HG03095 (cell line): ENCODE measurements around the gene COBL.

Source experiments
- ATAC-seq: cut with Tn5 transposase; IDR thresholded peaks from one replicate; pipeline ENCODE4 v1.9.1; 2021; ENCODE audit warnings: moderate library complexity; ENCODE audit not compliant: unreplicated experiment

The COBL gene

DNA sequence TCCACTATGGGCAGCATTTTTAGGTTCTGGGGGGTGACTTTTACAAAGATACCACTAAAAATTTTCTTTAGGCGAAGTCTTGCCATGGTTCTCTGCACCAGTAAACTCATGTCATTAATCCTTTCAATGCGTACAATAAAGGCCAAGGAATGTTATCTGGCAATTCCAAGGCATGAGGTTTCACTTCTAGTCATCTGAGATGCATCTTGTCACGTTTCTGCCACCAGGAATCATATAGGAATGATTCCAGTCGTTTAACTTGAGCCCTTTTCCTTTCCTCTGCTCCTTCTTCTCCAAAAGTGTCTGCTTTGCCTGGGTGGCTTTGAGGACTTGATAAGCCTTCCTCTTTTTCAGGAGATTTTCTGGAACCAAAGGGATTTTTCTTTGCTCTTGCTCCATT lies 56.8 kb downstream of the COBL start:
- ATAC-seq: no peak

DNA sequence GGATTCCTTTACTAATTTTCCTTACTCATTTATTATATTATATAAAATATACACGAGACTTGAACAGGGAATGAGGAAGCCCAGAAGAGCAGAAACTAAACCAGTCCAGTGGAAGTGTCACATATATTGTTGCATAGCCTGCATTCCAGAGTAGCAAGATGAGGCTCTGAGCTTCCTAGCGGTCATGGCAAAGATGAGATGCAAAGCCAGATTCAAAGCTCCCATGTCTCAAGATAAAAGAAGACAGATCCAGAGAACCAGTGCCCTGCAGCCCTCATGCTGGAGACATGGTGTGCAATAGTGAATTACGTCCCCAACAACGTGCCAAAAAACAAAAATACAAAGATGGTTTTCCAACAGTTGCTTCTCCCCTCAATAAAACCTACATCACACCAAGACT lies 59.7 kb downstream of the COBL start:
- ATAC-seq: no peak

DNA sequence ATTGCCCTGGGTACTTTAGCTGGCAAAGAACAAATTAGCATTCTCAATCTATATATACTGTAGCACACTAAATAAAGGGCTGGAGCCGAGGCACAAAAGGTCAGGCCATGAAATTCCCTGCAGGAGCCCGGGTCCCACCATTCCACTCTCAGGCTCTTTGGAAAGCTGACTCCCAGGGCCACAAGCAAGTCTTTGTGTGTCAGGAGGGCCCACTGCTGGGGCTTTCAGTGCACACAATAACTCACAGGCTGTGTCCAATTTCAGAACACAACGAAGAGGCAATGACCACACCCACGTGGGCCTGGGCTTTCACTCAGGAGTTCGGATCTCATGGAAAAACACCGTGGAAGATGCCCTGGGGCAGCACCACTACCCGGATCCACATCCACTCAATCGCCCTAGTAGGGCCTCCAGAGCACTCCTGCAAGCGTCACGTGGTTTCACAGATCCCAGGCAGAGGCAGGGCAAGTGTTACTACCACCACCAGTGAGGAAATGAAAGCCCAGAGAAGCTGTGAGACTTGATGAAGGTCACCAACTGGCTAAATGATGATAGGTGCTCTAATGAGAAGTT lies 60.3 kb downstream of the COBL start:
- no peak for ATAC-seq

DNA sequence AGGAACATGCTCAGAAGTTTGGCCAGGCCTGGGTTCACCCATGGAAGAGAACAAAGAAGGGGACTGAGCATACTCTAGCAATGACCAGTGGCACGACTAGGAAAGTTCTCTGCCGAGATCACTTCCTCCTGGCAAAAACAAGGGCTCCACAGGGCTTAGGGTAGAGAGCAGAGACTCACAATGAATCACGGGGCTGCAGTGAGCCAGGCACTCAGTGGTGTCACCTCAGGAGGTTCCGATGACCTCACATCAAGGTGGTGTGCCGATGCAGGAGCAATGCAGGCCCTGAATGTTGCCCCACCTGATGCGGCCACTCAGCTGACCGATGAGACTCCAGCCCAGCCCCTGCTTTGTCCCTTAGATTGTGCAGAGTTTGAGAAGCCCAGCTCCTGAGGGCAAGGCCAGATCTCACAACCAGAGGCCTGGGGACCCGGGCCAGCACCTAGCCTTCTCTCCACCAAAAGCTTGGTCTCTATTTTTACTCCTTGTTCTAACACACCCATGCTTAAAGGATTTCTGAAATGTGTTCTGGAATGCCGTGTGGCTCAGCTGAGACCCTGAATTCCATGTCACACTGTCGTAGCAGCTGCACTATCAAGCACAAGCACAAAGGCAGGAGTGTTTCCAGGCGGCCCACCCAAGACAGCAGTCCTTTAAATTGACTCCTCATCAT lies 60.9 kb downstream of the COBL start:
- ATAC-seq: no peak

DNA sequence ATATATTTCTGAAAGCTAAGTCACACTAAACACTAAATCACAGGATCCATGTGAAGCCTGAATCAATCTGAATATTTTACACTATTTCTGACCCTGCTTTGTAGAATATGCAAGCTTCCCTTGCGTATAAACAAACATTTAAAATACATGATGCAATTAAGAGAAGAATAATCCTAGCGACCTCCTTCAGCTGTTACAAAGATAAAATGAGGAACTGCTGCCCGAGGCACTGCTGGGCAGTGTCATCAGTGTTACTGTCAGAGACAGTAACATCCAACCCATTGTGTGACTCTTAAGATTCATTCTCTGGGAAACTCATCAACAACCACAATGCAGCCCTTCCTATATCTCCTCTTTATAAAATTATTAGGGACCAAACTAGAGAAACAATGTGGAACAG lies 61.6 kb downstream of the COBL start:
- ATAC-seq: no peak

DNA sequence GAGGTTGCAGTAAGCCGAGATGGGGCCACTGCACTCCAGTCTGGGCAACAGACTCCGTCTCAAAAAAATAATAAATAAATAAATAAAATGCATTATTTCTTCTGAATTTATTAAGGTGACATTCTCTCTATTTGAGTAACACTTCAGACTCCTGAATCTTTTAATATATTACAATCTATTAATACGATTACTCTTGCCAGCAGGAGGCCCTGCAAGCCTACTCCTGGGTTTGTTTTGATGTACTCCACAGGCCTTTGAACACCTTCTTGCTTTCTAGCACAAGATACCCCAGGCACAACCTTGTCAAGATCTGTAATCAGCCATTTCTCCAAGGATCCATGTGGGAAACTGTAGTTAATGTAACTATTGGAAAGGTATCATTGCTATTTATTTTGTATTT lies 63.5 kb downstream of the COBL start:
- no peak for ATAC-seq

DNA sequence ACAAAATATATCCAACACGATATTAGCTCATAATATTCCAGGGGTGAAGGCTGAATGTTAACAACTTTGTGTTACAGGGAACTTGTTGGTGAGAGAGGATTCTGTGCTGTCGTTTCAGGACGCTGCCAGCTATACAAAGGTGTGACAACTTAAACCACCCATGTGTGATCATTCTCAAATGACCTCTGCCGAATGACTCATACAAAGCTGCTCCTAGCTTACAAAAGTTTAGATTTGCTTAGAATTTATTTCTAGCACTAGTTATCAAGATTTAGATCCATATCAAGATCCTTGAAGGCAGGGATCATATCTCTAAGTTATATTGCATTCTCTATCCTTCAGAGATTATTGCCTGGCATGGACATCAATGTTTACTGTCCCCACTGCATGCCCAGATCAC lies 65.3 kb downstream of the COBL start:
- no peak for ATAC-seq

DNA sequence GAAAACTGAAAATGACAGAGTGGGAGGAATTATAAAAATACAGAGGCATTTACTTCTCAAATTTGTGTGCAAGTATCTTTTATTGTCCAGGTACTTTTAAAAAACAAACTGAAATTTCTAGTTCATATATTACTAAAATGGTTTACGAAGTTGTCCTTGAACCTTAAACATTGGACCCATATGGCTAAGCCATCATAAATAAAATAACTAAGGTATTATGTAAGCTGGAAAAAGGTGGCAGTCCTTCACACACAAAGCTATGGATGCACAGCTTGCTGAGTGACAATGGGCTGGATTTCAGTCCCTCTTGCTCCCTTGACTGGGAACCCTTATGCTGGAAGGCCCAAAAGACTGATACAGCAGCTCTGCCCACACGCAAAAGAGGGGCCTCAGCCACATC lies 66.1 kb downstream of the COBL start:
- no peak for ATAC-seq

DNA sequence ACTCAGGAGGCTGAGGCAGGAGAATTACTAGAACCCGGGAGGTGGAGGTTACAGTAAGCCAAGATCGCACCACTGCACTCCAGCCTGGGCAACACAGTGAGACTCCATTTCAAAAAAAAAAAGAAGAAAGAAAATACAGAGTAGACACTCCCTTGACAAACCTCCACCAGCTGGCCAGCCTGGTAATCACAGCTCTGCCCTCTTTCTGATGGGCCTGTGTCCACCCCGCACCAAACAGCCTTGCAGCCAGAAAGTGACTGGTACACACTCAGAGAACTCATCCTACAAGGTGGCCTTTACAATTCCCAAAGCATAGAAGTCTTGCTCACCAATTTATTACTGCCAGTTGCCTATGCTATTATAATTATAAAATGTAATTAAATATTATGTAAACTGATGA lies 66.6 kb downstream of the COBL start:
- ATAC-seq: no peak

DNA sequence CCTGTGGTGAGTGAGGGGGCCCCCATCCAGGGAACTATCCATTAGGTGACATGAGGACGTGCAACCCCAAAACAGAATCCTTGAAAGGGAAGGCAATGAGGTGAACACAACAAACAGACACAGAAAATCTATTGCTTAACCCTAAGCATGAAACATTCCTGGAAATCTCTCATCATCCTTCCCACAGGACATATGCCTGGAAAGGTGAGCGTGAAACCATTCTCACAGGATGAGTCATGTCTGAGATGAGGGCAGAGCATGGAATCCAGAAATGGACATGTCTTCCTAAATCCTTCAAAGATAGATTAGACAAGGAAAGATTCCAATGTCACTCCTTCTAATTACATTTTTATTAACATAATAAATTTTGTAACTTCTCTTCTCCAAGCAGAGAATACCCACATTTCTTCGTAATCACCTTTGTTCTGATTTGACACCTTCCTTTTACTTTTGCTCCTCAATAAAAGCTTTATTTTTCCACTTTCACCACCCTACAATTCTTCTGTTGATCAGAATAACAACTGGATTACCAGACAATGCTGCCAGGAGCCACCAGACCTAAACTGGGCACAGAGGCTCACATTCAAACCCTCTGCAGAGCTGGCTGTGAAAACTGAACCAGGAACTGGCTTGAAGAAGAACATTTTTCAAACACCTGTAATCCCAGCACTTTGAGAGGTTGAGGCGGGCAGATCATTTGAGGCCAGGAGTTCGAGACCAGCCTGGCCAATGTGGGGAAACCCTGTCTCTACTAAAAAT lies 67.2 kb downstream of the COBL start:
- no peak for ATAC-seq

DNA sequence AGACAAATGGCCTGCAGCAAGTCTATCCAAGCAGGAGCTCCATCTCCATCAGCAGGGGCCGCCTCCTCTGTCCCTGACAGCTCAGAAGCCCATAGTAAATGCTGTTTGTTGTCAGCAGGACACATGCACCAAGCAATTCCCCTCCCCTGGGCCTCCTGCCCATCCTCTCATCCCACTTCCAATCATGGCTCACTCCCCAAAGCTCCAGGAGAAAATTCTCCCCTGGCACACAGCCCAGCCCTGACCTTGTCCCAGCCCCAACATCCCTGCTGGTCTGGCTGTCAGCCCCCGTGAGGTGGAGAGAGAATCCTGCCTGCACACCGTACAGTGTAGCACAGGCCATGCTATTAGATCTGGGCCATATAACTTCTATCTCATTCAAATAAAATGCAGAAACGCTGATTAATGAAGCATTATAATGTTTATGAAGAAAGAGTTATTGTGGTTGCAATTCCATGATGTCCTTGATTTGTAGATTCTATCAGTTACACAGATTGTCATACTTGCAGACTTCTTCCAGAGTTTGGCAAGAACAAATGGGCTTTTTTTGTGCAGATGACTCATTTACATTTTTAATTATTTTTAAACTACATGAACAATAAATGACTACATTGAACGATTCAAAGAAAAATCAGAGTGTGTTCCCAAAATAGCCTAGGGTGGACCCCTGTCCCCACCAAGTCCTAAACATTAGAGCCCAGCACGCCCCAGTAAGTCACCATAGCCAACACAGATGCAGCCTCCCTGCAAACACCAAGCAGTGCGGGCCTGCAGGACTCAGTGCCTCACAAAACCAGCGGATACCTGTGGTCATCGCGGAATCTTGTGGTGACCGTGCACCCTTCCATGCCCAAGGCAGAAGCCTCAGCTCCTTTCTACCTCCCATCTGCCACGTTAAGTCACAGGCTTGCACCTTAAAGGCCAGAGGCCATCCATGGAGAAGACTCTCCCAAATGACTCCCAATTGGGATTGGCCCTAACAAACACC lies 70.1 kb downstream of the COBL start:
- no peak for ATAC-seq

DNA sequence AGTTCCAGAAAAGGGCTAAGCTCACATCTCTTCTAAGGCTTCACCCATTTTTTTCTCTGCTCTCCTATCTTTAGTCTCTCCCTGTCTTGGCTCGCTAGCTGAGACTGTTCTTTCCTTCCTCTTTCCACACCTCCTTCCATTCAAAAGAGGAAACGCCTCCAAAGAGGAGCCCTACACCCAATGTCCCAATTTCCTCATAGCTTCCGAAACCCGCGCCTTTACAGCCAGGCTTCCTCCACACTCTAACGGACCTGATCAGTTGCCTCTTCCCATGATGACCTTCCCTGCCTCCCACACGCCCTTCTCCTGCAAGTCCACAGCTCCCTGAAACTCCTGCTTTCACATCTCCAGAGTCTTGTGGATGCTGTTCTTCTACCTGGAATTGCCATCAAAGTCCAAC lies 71.7 kb downstream of the COBL start:
- no peak for ATAC-seq

DNA sequence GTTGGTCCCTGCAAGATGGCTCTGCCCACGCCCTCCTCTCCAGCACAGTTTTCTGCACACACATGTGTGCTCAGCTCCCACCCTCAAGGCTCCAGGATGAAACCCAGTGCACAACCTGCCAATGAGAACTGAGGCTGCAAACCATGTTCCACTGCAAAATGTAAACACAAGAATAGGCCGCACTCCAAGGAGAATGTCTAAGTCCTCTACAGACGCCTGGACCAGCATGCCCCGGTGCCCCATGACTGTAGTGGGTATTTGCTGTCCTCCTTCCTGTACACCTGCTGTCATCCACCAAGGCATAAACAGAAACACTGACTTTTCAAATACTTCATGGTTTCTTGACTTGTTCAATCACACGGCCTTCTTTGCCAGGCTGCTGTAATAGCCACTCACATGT lies 72.6 kb downstream of the COBL start:
- no peak for ATAC-seq

DNA sequence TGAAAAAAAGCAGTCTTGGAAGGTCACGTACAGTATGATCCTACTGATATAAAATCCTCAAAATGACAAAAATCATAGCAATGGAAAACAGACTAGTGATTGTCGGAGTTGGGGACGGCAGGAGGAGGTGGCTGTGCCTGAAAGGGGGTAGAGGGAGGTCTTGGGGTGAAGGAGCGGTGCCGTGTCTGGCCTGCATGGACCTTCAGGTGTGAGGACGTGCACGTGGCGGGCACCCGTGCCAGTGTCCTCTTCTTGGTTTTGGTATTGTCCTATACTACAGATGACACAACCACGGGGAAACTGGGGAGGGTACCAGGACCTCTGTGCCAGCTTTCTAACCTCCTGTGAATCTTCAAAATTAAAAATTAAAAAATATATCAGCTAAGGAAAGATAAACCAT lies 73.0 kb downstream of the COBL start:
- no peak for ATAC-seq

DNA sequence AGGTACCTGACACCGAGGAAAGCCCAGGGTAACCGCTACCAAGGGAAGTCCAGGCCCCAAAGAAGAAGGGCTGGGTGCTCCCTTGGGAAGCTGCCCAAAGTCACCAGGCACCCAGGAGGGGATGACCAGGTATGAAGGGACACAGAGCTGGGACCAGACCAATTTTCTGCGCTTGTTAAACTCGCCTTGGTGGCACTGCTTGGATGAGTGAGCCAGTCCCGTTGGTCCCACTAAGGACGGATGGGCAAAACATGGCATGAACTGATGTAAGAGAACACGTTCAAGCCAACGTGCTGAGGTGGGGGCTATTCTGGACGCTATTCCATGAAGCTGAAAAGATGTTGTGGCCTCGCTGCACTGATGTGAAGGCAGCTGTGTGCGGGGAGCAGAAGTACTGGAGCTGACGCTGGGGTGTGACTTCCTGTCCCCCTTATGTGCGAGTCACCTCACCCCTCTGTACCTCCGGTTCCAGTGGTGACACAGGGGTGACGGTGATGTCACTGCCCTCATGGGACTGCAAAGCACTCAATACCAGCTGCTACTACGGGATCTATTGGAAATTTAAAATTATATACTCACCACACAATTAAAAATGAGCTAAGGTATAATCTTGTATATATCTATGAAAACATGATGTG lies 73.6 kb downstream of the COBL start:
- ATAC-seq: no peak

DNA sequence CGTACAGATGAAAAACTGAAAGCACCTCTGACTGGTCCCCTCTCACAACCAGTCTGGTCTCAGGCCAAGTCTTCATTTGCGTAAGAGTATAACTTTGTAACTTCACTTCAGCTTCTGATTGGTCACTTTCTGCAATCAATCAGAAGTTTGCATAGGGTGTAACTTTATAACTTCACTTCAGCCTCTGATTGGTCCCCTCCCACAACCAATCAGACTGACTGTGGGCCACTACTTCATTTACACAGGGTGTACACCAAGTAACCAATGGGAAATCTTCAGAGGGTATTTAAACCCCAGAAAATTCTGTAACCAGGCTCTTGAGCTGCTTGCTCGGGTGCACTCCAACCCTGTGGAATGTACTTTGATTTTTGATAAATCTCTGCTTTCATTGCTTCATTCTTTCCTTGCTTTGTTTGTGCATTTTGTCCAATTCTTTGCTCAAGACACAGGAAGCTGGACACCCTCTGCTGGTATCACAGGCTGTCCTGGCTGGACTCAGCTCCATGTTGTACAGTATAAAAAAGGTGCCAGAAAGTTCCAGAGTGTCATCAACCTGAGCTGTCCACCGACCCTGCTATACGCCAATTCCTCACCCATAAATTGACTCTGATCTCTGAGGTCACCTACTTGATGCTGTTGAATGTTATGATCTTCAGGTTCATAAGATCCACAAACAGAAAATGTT lies 74.5 kb downstream of the COBL start:
- ATAC-seq: no peak

DNA sequence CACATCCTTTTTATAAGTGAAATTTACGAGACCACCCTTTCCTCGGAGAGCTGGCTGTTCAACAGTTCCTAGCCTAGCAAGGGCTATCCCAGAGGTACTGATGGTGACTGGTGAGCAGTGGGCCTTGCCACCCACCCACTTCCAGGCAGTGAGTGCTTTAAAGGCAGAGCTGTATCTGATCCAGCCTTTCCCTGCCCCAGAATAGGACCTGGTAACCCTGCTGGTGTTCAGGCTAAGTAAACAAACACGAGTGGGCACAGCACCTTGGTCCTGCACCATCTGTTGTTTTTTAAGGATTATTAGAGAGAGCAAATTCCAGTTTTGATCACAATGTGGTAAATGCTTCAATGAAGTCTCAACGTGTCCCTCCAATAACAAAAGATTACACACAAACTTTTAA lies 75.7 kb downstream of the COBL start:
- no peak for ATAC-seq

DNA sequence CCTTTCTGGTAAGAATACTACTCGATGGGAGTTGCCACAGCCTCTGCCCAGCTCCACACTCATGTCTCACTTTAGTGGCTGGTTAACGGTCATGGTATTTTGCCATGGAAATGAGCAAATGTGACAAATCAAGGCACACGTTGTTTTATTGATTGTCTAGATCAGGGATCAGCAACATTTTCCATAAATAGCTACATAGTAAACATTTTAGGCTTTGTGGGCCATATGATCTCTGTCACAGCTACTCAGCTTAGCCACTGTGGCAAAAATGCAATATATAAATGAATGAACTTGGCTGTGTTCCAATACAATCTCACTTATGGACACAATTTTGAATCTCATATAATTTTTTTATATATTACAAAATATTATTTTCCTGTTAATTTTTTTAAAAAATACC lies 76.9 kb downstream of the COBL start:
- no peak for ATAC-seq

DNA sequence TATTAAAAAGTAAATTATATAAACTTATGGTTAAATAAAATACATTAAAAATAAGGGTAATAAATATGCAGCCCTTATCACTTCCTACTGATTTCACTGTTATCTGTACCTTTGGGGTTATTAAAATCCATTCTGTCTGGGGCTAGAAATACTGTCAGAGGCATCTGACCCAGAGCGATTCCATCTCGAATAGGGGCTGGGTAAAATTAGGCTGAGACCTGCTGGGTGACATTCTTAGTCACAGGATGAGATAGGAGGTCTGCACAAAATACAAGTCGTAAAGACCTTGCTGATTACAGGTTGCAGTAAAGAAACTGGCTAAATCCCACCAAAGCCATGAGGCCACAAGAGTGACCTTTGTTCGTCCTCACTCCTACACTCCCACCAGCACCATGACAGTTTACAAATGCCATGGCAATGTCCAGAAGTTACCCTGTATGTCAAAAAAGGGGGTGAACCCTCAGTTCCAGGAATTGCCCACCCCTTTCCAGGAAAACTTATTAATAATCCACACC lies 77.6 kb downstream of the COBL start:
- ATAC-seq: no peak
